NOMO-1 (cell line): ENCODE measurements around the gene CDH12.
"Not testable (repeated sequence)": the region's sequence is repeated elsewhere in the genome, so short reads cannot be mapped to it uniquely, and the experiment has no call there.

Experiments used
- DNase-seq, 2 experiments: peaks; one replicate each; lab custom pipeline; 2025; ENCODE audit not compliant: unreplicated experiment in 2 of 2; lab: John Stamatoyannopoulos, UW

Gene CDH12

DNA sequence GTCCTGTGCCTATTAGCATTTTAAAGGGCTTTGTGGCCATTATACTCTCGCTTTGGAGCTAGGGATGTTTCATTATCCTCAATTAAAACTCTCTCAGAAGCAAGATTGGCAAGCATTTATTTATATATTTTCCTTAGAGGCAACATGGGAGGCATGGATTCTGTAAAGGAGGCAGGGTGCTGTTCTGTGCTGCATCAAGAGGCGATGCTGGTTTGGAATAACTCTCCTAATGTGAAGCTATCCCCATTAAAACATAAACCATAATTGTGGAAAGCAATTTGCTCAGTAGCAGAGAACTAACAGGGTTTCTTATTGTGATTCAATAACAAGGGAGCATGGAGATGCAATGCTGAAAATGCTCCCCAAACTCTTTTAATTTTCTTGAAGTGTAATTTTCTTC, 664.5 kb downstream of the CDH12 start:
- DNase-seq, result not testable (repeated sequence)

DNA sequence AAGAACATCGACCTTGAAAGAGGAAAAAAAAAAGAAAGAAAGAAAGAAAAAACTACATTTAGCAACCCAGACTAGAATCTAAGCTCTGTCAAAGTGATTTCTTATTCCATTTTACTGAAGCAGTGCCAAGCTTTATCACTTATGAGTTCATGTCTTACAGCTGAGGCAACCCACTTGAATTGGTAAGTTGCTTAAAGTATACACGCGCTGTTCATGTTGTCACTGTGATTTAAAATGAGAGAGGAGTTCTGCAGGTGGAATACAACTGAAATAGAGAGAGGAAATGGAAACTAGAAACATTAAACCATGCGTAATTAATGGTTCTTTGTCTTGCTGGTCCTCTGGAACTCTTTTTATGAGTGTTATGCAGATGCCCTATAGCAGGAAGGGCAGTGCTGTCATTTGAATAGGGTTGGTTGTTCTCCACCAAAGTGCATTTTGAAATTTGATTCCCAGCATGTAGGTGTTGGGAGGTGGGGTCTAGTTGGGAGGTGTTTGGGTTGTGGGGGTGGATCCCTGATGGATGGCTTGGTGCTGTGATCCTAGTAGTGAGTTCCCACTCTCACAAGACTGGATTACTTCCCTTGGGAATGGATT, 665.4 kb downstream of the CDH12 start:
- DNase-seq, result not testable (repeated sequence)

DNA sequence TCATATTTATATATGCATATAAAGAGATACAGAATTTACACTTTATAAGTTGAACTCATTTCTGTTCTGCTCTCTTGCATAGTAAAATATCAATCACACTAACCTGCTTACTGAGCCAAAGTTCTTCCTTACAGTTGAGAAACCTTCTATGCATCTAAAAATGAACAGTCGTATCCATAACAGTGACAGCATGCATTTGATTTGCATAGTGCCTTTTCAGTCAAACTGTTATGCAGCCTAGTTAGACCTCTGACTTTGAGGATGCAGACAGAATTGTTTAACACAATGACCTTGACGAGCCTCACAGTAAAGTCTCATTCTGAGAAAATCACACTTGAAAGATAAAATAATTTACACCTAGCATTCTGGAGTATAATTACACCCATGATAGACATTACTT, 683.9 kb downstream of the CDH12 start:
- DNase-seq, result not testable (repeated sequence)

DNA sequence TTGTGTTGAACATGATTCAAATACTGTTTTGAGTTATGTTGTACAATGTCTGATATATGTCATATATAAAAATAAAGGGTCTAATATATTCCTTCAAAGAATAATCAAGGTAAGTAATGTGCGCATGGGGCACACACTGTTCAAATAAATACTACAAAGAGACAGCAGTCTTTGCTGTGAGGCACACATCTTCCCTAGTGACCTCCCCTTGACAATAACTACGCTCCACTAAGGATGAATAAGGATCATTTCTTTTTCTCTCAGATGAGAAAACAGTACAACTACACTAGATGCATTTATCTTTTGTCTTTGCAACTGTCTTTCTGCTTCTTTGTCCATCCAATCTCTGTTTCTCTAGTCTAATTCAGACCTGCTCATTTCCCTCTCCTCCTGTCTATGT, 684.4 kb downstream of the CDH12 start:
- DNase-seq, result not testable (repeated sequence)

GRCh38 chr5:22165931-22166330, 687.2 kb downstream of the CDH12 start:
- DNase-seq, result not testable (repeated sequence)

DNA sequence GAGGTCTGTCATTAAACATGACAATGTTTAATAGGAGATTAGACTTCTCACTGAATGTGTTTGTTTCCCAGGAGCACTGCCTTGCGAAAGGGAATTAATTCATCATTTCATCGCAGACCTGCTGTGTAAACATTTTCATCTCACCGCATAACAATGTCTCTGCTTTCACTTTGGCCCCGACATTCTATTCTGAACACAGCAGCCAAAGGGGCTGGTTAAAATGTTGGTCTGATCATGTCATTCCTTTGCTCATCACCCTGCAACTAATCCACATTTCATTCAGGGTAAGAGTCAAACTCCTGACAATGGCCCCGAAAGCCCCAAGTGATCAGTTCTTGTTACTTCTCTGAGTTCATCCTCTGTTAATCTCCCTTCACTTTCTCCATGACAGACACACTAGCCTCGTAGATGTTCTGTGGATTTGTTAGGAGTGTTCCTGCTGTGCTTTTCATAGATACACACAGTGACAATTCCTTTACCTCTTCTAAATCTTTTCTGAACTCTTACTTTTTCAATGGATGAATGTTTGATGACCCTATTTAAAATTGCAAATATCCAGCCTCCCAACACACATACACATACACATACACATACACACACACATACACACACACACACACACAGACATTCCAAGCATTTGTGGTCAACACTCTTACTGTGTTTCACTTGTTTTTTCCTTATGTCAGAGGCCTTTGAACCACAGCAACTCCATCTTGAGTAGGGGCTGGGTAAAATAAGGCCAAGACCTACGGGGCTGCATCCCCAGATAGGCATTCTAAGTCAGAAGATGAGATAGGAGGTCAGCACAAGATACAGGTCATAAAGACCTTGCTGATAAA, 688.0 kb downstream of the CDH12 start:
- not testable (repeated sequence) for DNase-seq

DNA sequence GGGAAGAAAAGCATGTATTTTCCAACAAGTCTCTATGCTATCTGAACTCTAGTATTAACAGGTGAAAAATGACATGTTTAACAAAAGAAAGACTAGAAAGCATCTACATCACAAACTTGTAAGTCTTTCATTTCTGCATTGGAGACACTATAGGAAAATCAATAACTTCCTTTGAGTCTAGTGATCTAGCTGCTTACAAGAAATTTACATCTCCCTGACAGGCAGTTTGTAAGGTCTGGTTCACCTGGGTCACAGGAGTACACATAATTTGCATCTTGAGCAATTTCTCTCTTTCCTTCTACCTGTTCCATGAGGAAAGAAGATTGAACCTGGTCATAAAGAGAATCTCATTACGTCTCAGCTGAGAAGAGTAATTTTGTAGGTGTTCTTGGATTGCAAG, 696.2 kb downstream of the CDH12 start:
- DNase-seq, result not testable (repeated sequence)

GRCh38 chr5:22154779-22155178, 698.4 kb downstream of the CDH12 start:
- DNase-seq, result not testable (repeated sequence)

- not testable (repeated sequence) for DNase-seq
These were observed 701.3 kb downstream of the CDH12 start for GRCh38 chr5:22151801-22152200.

DNA sequence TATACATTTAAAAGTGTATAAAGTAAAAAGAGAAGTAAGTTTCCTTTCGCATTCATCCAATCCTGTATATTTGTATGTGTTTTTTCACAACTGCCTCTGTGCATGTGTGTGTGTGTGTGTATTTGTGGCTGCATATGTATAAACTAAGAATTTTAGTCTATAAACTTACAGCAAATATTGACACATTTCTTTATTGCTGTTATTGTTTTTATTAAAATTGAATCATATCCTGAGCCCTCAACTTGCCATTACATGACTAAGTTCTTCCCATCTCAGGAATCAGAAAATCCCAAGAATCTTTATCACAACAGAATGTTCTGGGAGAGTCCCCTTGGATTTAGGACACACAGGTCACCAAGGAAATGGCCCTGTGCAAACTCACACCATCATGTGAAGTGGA, 712.7 kb downstream of the CDH12 start:
- DNase-seq, result not testable (repeated sequence)

DNA sequence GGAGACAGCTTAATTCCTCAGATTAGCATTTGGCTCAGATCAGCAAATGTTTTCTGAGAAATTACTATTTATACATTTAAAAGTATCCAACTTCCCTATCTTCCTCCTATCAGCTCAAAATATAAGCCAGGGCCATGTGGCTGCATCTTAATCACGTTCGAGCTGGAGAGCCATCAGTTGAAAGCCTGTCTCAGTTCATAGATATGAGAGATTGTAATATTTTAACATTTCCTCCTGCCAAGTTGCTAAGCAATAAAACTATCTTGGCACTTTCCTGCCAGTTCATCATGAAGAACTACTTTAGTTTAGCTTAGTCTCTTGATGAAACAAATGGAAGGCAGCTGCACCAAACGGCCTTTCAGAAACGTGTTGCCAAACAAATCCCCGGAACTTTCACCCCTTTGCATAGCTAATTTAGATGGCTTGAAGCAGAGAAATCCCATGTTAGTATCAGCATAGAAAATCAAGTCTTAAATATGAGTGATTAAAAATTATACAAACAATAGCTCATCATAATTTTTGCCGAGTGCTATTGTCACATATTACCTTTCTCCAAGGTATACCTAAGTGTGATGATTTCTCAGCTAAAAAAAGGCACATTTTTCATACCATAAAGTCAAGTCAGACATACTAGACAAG, 713.4 kb downstream of the CDH12 start:
- not testable (repeated sequence) for DNase-seq

GRCh38 chr5:22111320-22111719, 741.8 kb downstream of the CDH12 start:
- no peak for DNase-seq

GRCh38 chr5:22109315-22109714, 743.8 kb downstream of the CDH12 start:
- DNase-seq, result no peak

- DNase-seq, result no peak
These were observed 744.6 kb downstream of the CDH12 start for GRCh38 chr5:22108545-22108944.

GRCh38 chr5:22102823-22103359, 750.3 kb downstream of the CDH12 start:
- DNase-seq, result no peak

DNA sequence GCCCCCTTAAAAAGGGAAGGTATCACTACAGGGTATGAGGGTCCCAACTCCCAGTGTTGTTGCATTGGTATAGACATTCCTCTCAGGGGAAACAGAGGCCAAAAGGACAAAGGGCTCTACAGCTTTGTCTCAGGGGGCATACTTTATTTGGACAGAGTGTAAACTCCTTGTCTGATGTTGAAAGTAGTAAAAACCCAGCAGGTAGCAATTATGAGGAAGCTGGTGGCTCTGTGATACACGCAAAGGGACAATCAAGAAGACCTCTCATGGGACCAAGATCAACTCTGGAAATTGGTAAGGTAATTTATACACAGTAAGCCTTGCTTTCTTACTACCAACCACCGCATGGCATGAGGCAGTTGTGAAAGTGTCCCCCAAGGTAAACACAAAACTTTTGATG, 764.6 kb downstream of the CDH12 start:
- DNase-seq, result no peak

GRCh38 chr5:22079566-22079965, 773.6 kb downstream of the CDH12 start:
- no peak for DNase-seq

GRCh38 chr5:22079002-22079401, 774.1 kb downstream of the CDH12 start:
- DNase-seq, result no peak

DNA sequence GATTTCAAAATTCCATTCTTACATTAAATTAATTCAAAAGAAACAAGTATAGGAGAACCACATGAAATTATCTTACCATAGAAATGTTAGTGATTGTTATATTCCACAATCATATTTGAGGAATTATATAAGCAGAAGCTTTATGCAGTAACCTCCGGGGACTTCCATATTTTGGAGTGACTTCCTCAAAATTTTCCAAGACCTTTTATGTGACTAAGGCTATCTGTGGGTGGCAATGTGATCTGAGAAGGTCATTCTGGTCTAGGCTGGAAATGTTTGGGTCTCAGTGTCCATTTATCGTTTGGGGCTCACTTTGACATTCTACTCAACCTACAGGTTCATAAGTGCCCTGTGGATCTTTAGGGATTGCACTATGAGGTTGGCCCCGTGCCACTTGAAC, 776.6 kb downstream of the CDH12 start:
- no peak for DNase-seq

DNA sequence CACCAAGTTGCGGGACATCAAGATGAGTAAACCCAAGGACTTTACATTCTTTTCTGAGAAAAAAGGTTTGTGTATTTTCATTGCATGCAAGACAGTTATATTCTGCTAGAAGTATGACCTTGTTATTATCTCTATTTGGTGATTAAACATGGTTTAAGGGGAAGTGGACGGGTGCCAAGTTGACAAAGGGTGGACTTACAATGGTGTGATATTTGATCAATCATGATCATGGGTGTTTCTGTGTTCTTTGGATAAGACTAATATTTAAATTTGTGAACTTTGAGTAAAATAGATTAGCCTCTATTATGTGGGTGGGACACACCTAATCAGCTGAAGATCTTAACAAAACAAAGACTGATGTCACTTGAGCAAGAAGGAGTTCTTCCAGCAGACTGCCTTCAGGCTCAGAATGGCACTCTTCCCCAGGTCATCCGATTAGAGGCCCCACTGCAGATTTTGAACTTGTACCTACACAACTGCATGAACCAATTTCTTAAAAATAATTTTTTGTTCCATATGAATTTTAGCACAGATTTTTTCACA, 782.9 kb downstream of the CDH12 start:
- no peak for DNase-seq

GRCh38 chr5:22063717-22064116, 789.4 kb downstream of the CDH12 start:
- DNase-seq, result no peak
